Measurements from ENCODE around the gene POLR2C. TPM values are rescaled to one million over a fixed set of nuclear protein-coding genes. Genes with fewer than 3 reads are reported as not detected.

Gene POLR2C
- total RNA-seq, 2 donors from 2014 or later, result 110 to 130 TPM

DNA sequence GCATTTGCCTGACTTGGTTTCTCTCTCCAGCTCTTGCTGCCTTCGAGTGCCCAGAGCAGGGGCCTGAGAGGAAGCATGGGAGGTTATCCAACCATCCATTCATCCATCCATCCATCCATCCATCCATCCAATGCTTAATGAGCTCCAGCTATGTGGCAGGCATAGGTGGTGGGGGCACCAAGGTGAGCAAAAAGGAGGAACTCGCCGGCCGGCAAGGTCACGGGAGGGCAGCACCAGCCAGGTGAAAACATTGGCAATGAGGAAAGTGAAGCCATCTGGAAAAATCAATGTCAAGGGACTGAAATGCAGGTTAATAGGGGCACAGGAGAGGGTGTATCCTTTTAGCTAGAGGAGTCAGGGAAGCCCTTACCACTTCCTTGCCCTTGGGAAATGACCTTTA, 42.0 kb downstream of the POLR2C start:
- TF ChIP-seq, protein P1, sequence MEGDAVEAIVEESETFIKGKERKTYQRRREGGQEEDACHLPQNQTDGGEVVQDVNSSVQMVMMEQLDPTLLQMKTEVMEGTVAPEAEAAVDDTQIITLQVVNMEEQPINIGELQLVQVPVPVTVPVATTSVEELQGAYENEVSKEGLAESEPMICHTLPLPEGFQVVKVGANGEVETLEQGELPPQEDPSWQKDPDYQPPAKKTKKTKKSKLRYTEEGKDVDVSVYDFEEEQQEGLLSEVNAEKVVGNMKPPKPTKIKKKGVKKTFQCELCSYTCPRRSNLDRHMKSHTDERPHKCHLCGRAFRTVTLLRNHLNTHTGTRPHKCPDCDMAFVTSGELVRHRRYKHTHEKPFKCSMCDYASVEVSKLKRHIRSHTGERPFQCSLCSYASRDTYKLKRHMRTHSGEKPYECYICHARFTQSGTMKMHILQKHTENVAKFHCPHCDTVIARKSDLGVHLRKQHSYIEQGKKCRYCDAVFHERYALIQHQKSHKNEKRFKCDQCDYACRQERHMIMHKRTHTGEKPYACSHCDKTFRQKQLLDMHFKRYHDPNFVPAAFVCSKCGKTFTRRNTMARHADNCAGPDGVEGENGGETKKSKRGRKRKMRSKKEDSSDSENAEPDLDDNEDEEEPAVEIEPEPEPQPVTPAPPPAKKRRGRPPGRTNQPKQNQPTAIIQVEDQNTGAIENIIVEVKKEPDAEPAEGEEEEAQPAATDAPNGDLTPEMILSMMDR (IDR thresholded peaks at IDR 0.05), result no peak
- Histone ChIP-seq H3K36me3 (no peaks in the 10 kb centered on the region), H3K27ac (no peak overlapping the region), H3K27me3 (replicated peaks; ENCODE audit: insufficient read depth) (no peaks in the 10 kb centered on the region), H3K9me3 (no peaks in the 10 kb centered on the region), H3K4me3 (no peak overlapping the region), H3K4me1 (ENCODE audit: control insufficient read depth in 1 of 2, low read depth in 2 of 2) (no peaks in the 10 kb centered on the region)
- ATAC-seq (ENCODE audit: insufficient number of reproducible peaks, low FRiP score, low read depth) (no peak), DNase-seq (ENCODE audit: low spot score) (no peak)

DNA sequence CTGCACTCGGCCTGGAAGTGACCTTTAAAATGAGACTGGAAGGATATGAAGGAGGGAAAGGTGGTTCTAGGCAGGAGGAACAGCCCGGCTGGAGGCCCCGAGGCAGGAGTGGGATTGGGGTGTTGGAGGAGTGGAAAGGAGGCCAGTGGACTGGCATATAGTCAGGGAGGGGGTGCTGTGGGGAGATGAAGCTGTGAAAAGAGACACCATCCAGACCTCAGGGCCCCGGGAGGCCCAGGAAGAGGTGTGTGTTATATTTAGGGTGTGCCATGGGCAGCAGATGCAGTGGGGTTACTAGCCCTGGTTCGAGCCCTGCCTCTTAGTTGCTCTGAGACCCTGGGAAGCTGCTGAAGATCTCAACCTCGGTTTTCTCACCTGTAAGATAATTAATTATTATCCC, 42.7 kb downstream of the POLR2C start:
- DNase-seq (ENCODE audit: low spot score), result no peak

DNA sequence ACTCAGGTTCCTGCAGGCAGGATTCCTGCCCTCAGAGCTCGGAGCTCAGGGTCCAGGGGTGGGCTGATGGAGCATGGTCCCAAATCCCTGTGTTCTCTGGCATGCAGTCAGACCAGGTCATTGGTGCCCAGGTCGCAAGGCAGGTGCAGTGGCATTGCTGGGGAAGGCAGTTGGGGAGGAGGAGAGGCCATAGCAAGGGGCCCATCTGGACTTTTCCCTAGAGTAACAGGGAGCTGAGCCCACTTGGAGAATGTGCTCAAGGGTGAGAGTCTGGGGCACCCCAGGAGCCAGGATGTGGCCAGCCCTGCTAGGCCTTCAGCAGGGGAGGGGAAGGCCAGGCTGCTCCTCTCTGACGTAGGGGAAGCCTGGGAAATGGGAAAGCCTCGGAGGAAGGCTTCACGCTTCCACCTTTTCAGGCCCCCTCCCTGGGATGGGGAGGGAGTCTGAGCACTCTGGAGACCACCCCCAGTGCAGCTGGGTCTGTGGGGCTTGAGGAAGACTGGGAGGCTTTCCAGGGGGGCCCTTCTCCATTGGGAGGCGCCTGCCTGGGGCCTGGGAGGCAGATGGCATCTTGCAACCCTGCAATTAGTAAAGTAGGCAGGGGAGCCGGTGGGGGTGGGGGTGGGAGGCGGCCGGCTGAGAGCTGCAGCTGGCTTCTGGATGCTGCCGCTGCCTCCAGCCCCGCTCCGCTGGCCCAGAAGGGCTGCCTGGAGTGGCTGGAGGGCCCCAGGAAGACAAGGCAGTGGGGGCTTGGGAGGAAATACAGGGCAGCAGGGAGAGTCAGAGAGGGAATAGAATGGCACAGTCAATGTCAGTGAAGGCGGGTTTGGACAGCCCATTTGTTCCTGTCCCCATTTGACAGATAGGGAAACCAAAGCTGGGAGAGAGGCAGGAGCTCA, 44.9 kb downstream of the POLR2C start:
- H3K4me1 ChIP-seq (ENCODE audit: control insufficient read depth in 1 of 2, low read depth in 2 of 2), result no peaks in the 10 kb centered on the region
- DNase-seq (ENCODE audit: low spot score) (no peak), ATAC-seq (ENCODE audit: insufficient number of reproducible peaks, low FRiP score, low read depth) (no peak)
- no peak overlapping the region for H3K4me3 ChIP-seq
- no peak overlapping the region for H3K27ac ChIP-seq
- no peaks in the 10 kb centered on the region for H3K27me3 ChIP-seq (replicated peaks; ENCODE audit: insufficient read depth)
- TF ChIP-seq, protein P1 (IDR thresholded peaks at IDR 0.05), result no peak
- no peaks in the 10 kb centered on the region for H3K9me3 ChIP-seq
- no peaks in the 10 kb centered on the region for H3K36me3 ChIP-seq

More for the DNA sequence above, 42.7 kb downstream of the POLR2C start:
- no peak overlapping the region for H3K4me3 ChIP-seq
- H3K4me1 ChIP-seq (ENCODE audit: control insufficient read depth in 1 of 2, low read depth in 2 of 2), result no peaks in the 10 kb centered on the region
- no peaks in the 10 kb centered on the region for H3K36me3 ChIP-seq
- TF ChIP-seq, protein P1 (IDR thresholded peaks at IDR 0.05), result no peak
- ATAC-seq (ENCODE audit: insufficient number of reproducible peaks, low FRiP score, low read depth), result no peak
- H3K9me3 ChIP-seq, result no peaks in the 10 kb centered on the region
- H3K27me3 ChIP-seq (replicated peaks; ENCODE audit: insufficient read depth), result no peaks in the 10 kb centered on the region
- no peak overlapping the region for H3K27ac ChIP-seq

DNA sequence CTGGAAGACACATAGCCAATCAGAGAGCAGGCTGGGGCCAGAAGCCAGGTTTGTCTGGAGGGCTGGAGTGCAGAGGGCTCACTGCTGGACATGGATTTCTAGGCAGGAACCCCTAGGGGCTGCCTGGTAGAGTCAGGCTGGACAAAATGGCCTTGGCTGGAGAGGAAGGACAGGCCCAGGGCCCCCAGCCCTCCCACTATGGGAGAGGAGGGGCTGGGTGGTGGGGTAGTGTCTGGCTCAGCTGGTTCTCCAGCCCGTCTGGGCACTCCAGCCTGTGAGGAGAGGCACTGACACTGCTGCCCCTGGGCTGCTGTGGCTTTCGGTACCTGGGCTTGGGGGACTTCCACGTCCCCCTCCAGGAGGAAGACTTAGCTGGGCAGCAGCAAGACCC, 45.6 kb downstream of the POLR2C start:
- TF ChIP-seq, protein P1 (IDR thresholded peaks at IDR 0.05), result no peak
- DNase-seq (ENCODE audit: low spot score) (no peak), ATAC-seq (ENCODE audit: insufficient number of reproducible peaks, low FRiP score, low read depth) (no peak)

DNA sequence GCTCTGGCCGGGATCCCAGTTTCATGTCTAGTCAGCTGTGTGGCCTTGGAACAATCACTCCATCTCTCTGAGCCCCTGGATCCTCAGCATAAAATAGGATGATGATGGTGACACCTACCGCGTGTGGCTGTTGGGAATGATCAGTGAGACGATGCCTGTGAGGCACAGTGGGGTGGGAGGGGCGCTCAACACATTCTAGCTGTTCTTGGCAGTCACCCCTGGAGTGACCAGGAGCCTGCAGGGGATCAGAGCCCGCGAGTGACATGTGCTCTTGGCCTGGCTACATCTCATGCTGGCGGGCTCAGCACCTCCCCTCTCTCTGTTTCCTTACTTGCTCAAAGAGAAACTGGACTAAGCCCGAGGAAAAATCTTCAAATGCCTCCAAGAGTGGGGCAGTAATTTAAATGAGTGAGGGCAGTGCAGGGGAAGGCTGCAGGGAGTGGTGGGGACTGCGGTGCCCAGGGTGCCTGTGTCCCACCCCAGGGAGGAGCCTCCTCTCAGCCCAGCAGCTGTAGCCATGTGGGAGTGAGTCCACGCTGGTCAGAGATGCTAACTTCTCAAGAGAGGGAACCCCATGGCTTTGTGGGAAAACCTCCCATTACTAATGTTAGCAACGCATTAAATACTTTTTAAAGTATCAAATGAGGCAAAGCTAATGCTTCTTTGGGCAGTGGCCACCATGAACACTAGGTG, 46.9 kb downstream of the POLR2C start:
- Histone ChIP-seq H3K27me3 (replicated peaks; ENCODE audit: insufficient read depth) (no peaks in the 10 kb centered on the region), H3K4me3 (no peak overlapping the region), H3K9me3 (no peaks in the 10 kb centered on the region), H3K36me3 (peaks cover 14% of the 10 kb centered on the region), H3K27ac (no peak overlapping the region), H3K4me1 (ENCODE audit: control insufficient read depth in 1 of 2, low read depth in 2 of 2) (no peaks in the 10 kb centered on the region)
- DNase-seq (ENCODE audit: low spot score) (no peak), ATAC-seq (ENCODE audit: insufficient number of reproducible peaks, low FRiP score, low read depth) (no peak)
- TF ChIP-seq, protein P1 (IDR thresholded peaks at IDR 0.05), result no peak

More for the DNA sequence above, 45.6 kb downstream of the POLR2C start:
- peaks cover 4% of the 10 kb centered on the region for H3K36me3 ChIP-seq
- H3K9me3 ChIP-seq, result no peaks in the 10 kb centered on the region
- H3K27me3 ChIP-seq (replicated peaks; ENCODE audit: insufficient read depth), result no peaks in the 10 kb centered on the region
- no peak overlapping the region for H3K27ac ChIP-seq
- no peak overlapping the region for H3K4me3 ChIP-seq
- no peaks in the 10 kb centered on the region for H3K4me1 ChIP-seq (ENCODE audit: control insufficient read depth in 1 of 2, low read depth in 2 of 2)
